Activated gamma-delta T cell treated with anti-CD3 and anti-CD28 coated beads, Interleukin-2, amount 50 U/mL, for 16 hours (primary cell): ENCODE measurements around the gene RPP38.

Experiments used
- DNase-seq: peaks from one replicate; pipeline ENCODE4 v3.0.0-alpha.2; 2020; ENCODE audit warnings: low read depth

The RPP38 gene

DNA sequence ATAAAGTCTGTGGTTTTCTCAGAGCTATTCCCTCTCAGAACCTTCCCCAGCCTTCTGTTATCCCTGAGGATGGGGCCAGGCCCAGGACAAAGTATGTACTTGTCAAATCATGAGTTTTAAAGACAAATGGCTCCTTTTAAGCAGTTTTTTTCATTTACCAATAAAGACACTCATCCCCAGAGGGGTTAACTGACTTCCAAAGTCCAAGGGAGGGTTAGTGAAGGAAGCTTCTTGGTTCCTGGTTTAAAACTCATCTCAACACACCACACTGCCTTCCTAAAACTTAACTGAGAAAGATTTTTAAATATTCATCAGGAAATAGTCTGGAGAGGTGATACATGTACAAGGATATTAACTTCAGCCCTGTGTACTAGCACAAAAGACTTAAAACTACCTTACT is 55.4 kb downstream of the RPP38 start:
- no peak for DNase-seq
